Sigmoid colon (tissue), 4 donors: ENCODE measurements around the gene DICER1.

Experiments used
- EP300 ChIP-seq, 4 donors: sonication (generic); formaldehyde crosslinking; IDR thresholded peaks; one replicate each; pipeline ENCODE4 v1.6.1; 2017; ENCODE audit warnings: antibody characterized with exemption in 4 of 4
- TF ChIP-seq, protein P1 (sequence below), 4 experiments: fragments of 450-650 bp in 3 of 4; fragments of 200-600 bp in 1 of 4; IDR thresholded peaks; one replicate each; pipeline ENCODE4 v1.5.1; 2016 to 2019; ENCODE audit warnings: antibody characterized with exemption in 4 of 4, mild to moderate bottlenecking in 3 of 4, moderate library complexity in 2 of 4

DNA sequence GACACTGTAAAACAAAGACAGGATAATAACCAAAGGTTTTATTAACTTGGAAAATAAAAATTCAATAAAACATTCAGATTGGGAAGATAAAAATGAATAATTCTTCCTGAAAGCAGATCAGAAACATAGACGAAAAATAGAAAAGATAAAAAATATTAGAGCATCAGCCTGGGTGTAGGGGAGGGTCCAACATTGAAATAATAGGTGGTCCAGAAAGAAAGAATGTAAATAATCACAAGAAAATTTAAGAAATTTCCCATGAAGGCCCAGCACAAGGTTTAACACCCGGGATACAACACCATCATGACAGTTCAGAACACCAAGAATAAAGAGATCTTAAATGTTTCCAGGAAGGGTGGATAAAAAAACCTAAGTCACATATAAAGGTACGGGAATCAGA, 31.1 kb upstream of the DICER1 start:
- TF ChIP-seq, protein P1, sequence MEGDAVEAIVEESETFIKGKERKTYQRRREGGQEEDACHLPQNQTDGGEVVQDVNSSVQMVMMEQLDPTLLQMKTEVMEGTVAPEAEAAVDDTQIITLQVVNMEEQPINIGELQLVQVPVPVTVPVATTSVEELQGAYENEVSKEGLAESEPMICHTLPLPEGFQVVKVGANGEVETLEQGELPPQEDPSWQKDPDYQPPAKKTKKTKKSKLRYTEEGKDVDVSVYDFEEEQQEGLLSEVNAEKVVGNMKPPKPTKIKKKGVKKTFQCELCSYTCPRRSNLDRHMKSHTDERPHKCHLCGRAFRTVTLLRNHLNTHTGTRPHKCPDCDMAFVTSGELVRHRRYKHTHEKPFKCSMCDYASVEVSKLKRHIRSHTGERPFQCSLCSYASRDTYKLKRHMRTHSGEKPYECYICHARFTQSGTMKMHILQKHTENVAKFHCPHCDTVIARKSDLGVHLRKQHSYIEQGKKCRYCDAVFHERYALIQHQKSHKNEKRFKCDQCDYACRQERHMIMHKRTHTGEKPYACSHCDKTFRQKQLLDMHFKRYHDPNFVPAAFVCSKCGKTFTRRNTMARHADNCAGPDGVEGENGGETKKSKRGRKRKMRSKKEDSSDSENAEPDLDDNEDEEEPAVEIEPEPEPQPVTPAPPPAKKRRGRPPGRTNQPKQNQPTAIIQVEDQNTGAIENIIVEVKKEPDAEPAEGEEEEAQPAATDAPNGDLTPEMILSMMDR (IDR thresholded peaks at IDR 0.05) = no peak
- TF ChIP-seq EP300 (IDR thresholded peaks at IDR 0.05) = no peak
